Smooth muscle cell (in vitro differentiated cells): Measurements from ENCODE around the gene TSPAN7. TPM values are rescaled to one million over a fixed set of nuclear protein-coding genes. Genes with fewer than 3 reads are reported as not detected.

Experiments
- DNase-seq: peaks from one replicate; lab custom pipeline; 2025; ENCODE audit not compliant: unreplicated experiment; lab: John Stamatoyannopoulos, UW
- H2AFZ ChIP-seq: fragments of 200-600 bp; sonication (generic); 2 replicates; pipeline ENCODE4 v1.6.0; 2016; ENCODE audit warnings: antibody characterized with exemption, low read depth, mild to moderate bottlenecking
- H3F3A ChIP-seq: fragments of 200-600 bp; sonication (generic); 2 replicates; pipeline ENCODE4 v1.6.0; 2017; ENCODE audit warnings: antibody characterized with exemption, low read depth
- H3K27ac ChIP-seq: fragments of 200-600 bp; sonication (generic); 2 replicates; pipeline ENCODE4 v1.5.1; 2016; ENCODE audit warnings: low read depth, mild to moderate bottlenecking
- H3K27me3 ChIP-seq: fragments of 200-600 bp; sonication (generic); 2 replicates; pipeline ENCODE4 v1.6.1; 2016; ENCODE audit warnings: low read depth, mild to moderate bottlenecking
- H3K36me3 ChIP-seq: fragments of 200-600 bp; sonication (generic); 2 replicates; pipeline ENCODE4 v1.5.1; 2016; ENCODE audit warnings: low read depth
- H3K4me1 ChIP-seq: fragments of 200-600 bp; sonication (generic); 2 replicates; pipeline ENCODE4 v1.5.1; 2016; ENCODE audit warnings: low read depth
- H3K4me2 ChIP-seq: fragments of 200-600 bp; sonication (generic); 2 replicates; pipeline ENCODE4 v1.6.0; 2016; ENCODE audit warnings: mild to moderate bottlenecking
- H3K4me3 ChIP-seq: fragments of 200-600 bp; sonication (generic); 2 replicates; pipeline ENCODE4 v1.5.1; 2016; ENCODE audit warnings: mild to moderate bottlenecking
- H3K79me2 ChIP-seq: fragments of 200-600 bp; sonication (generic); 2 replicates; pipeline ENCODE4 v1.6.0; 2016; ENCODE audit warnings: low read depth, mild to moderate bottlenecking
- H3K9ac ChIP-seq: fragments of 200-600 bp; sonication (generic); 2 replicates; pipeline ENCODE4 v1.6.0; 2016; ENCODE audit warnings: low read depth
- H3K9me3 ChIP-seq: fragments of 200-600 bp; sonication (generic); replicated peaks from 2 replicates; pipeline ENCODE4 v1.5.1; 2016; ENCODE audit warnings: low read depth
- H4K20me1 ChIP-seq: fragments of 200-600 bp; sonication (generic); 2 replicates; pipeline ENCODE4 v1.6.0; 2016; ENCODE audit warnings: low read depth
- WGBS: methylation state at CpG from one replicate; pipeline ENCODE4 v1.1.7; 2016; ENCODE audit warnings: low lambda C conversion rate; 5-methylcytosine and 5-hydroxymethylcytosine counted together
- polyA plus RNA-seq: library from polyadenylated mRNA; unstranded; fragments of >200 nt; fragmentation: Nextera tagmentation; extraction: Ambion mirVana; gene quantifications from 2 replicates; pipeline ENCODE4 v1.2.1, GENCODE V29; 2016
- total RNA-seq: library from RNA; depleted of rRNA; stranded (reverse); fragments of >200 nt; gene quantifications from 2 replicates; pipeline ENCODE4 v1.2.3, GENCODE V29; 2014
- TF ChIP-seq, protein P1 (sequence below): fragments of 200-600 bp; sonication (generic); IDR thresholded peaks from 2 replicates; pipeline ENCODE4 v1.5.1; 2017; ENCODE audit warnings: borderline replicate concordance, mild to moderate bottlenecking, antibody characterized with exemption; ENCODE audit not compliant: insufficient read depth, poor library complexity, severe bottlenecking

TSPAN7 gene
- total and polyA plus RNA-seq, 2 experiments from 2014 or later = 1.5 to 3.9 TPM

DNA sequence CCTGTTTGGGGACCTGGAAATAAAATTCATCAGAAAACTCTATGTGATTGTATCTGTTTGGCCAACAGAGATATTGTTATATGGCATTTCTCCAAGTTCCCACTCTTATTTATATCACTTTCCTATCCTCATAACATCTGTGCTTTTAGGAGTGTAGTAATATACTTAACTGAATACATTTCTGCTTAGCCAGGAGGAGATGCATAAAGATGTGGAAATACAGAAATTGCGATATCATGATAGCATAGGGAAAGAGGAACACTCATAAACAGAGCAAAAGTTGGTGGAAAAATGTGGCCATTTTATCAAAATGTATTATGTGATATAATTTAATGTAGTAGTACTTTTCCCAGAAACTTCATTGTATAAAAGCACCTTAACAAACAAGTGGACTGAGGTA, 46.1 kb upstream of the TSPAN7 start:
- no peak overlapping the region for H3K27ac ChIP-seq
- 76% methylated on average over 1 of the region's 1 CpG for WGBS

DNA sequence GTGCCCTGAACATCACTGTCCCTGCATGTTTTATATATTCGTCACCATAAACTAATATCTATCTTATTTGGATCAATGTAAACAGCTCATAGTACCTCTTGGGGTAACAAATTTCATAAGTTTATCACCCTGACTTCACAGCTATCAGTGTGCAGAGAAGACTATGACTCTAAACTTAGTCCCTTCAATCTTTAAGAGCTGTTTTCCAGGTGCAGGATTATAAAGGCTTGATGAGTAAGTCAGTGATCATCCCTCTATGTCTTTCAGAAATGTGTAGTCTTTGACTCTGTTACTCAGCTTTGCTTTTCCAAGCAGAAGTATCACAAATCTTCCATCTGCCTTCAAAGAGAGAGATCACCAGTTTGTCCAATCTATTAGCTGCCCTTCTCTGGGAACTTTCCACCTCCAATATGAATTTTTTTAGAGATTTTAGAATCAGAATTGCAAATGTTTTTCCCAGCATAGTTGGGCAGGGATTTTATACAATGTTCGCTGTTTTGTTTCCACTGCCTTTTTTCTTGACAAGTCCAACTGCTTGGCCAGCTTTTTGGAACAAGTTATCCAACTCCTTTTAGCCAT, 45.1 kb upstream of the TSPAN7 start:
- Histone ChIP-seq H3K79me2 (no peaks in the 10 kb centered on the region), H3K27me3 (no peaks in the 10 kb centered on the region), H3K4me2 (no peak overlapping the region), H3K36me3 (no peaks in the 10 kb centered on the region), H4K20me1 (no peaks in the 10 kb centered on the region), H3K27ac (no peak overlapping the region), H3K9ac (no peak overlapping the region), H3F3A (no peaks in the 10 kb centered on the region), H3K9me3 (no peaks in the 10 kb centered on the region), H3K4me3 (no peak overlapping the region), H2AFZ (no peak overlapping the region), H3K4me1 (no peaks in the 10 kb centered on the region)
- no peak for DNase-seq
- 64% methylated on average over 2 of the region's 2 CpGs for WGBS
- TF ChIP-seq, protein P1, sequence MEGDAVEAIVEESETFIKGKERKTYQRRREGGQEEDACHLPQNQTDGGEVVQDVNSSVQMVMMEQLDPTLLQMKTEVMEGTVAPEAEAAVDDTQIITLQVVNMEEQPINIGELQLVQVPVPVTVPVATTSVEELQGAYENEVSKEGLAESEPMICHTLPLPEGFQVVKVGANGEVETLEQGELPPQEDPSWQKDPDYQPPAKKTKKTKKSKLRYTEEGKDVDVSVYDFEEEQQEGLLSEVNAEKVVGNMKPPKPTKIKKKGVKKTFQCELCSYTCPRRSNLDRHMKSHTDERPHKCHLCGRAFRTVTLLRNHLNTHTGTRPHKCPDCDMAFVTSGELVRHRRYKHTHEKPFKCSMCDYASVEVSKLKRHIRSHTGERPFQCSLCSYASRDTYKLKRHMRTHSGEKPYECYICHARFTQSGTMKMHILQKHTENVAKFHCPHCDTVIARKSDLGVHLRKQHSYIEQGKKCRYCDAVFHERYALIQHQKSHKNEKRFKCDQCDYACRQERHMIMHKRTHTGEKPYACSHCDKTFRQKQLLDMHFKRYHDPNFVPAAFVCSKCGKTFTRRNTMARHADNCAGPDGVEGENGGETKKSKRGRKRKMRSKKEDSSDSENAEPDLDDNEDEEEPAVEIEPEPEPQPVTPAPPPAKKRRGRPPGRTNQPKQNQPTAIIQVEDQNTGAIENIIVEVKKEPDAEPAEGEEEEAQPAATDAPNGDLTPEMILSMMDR = no peak

More for the DNA sequence above, 46.1 kb upstream of the TSPAN7 start:
- no peaks in the 10 kb centered on the region for H4K20me1 ChIP-seq
- H3K4me3 ChIP-seq = no peak overlapping the region
- no peaks in the 10 kb centered on the region for H3K36me3 ChIP-seq
- H2AFZ ChIP-seq = no peak overlapping the region
- DNase-seq = no peak
- no peaks in the 10 kb centered on the region for H3K4me1 ChIP-seq
- H3K4me2 ChIP-seq = no peak overlapping the region
- H3F3A ChIP-seq = no peaks in the 10 kb centered on the region
- TF ChIP-seq, protein P1 = no peak
- H3K9me3 ChIP-seq = no peaks in the 10 kb centered on the region
- no peak overlapping the region for H3K9ac ChIP-seq
- H3K27me3 ChIP-seq = no peaks in the 10 kb centered on the region
- no peaks in the 10 kb centered on the region for H3K79me2 ChIP-seq

DNA sequence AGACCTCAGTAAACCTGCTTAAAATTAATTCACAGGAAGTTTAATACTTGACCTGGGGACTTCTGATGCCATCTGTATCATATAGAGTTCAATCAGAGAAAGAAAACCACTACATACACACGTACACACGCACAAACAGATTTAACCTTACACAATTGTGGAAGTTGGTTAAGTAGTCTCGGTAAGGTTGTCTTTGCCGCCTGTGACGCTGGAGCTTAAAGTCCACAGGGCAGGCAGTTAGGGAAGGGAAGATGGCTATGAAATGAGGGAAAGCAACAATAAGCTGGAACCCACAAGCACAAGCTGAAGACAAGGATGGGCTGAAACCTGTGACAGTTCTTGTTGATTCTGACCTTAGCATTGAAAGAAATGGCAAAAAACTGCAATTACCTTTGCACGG, 41.7 kb upstream of the TSPAN7 start:
- 88% methylated on average over 6 of the region's 6 CpGs for WGBS
- H3F3A ChIP-seq = no peaks in the 10 kb centered on the region
- H3K36me3 ChIP-seq = no peaks in the 10 kb centered on the region
- TF ChIP-seq, protein P1 = no peak
- no peak overlapping the region for H3K9ac ChIP-seq
- no peaks in the 10 kb centered on the region for H3K27me3 ChIP-seq
- no peak for DNase-seq
- no peak overlapping the region for H2AFZ ChIP-seq
- H3K4me3 ChIP-seq = no peak overlapping the region
- no peaks in the 10 kb centered on the region for H4K20me1 ChIP-seq
- no peaks in the 10 kb centered on the region for H3K79me2 ChIP-seq
- H3K4me2 ChIP-seq = no peak overlapping the region
- H3K27ac ChIP-seq = no peak overlapping the region
- H3K9me3 ChIP-seq = no peaks in the 10 kb centered on the region
- H3K4me1 ChIP-seq = no peaks in the 10 kb centered on the region

DNA sequence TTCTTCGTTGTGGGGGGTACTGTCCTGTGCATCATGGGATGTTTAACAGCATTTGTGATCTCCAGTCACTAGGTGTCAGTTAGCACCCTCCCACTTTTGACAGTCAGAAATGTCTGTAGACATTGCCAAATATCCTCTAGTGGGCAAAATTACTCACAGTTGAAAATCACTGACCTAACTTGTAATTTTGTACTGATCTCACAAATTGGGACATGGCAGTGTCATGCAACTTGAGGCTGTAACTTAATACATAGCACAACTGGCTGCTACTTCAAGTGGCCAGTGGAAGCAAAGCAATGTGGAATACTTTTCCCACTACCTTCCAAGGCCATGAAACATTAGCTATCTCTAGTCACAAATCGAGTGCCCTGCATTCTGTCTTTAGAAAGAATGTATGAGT, 23.2 kb upstream of the TSPAN7 start:
- no peaks in the 10 kb centered on the region for H3K4me1 ChIP-seq
- H3K9me3 ChIP-seq = no peaks in the 10 kb centered on the region
- H3K9ac ChIP-seq = no peak overlapping the region
- no peak overlapping the region for H2AFZ ChIP-seq
- no peaks in the 10 kb centered on the region for H3K36me3 ChIP-seq
- DNase-seq = no peak
- H3K27me3 ChIP-seq = no peaks in the 10 kb centered on the region
- TF ChIP-seq, protein P1 = no peak
- no peaks in the 10 kb centered on the region for H4K20me1 ChIP-seq
- 58% methylated on average over 2 of the region's 2 CpGs for WGBS
- no peaks in the 10 kb centered on the region for H3K79me2 ChIP-seq
- H3F3A ChIP-seq = no peaks in the 10 kb centered on the region
- no peak overlapping the region for H3K27ac ChIP-seq
- H3K4me3 ChIP-seq = no peak overlapping the region
- H3K4me2 ChIP-seq = no peak overlapping the region
